EH (cell line): Measurements from ENCODE around the gene CCT7.

Experiments
- DNase-seq: peaks from one replicate; pipeline ENCODE4 v3.0.0-alpha.2; 2015; ENCODE audit warnings: low read depth

Gene CCT7

DNA sequence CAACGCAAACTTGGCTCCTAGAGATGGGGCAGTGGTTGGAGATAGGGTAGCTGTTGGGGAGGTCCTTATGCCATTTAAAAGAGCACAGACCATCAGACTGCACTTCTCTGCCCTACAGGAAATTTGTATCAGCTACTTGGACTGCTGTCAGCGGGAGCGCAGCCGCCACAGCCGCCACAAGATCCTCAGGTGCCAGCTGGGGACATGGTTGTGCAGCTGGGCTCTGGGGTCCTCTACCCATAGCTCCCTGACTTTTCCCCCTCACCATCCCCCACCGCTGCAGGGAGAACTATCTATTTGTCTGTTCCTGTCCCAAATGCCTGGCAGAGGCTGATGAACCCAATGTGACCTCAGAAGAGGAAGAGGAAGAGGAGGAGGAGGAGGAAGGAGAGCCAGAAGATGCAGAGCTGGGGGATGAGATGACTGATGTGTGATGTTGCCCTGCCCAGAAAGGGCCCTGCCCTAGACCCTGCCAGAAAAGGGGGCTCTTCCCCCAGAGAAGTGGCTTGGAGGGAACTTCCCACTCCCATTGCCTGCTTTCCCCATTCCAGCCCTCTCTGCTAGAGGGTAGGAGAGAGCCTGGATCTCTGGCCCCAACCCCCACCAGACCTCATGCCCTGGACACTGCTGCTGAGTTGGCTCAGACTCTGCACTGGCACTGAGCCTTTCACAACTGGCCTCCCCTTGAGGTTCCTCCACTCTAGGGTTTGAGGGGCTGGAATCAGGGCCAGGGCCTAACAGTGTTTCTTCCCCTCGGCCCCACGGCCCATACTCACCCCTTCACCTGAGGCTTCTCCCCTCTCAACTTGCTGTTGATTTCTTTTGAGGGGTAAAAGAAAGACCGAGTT is 8.4 kb upstream of the CCT7 start:
- no peak for DNase-seq

- no peak for DNase-seq
These were observed 7.0 kb upstream of the CCT7 start for GRCh38 chr2:73227086-73227485.

GRCh38 chr2:73228631-73229030 is 5.5 kb upstream of the CCT7 start:
- DNase-seq: no peak

DNA sequence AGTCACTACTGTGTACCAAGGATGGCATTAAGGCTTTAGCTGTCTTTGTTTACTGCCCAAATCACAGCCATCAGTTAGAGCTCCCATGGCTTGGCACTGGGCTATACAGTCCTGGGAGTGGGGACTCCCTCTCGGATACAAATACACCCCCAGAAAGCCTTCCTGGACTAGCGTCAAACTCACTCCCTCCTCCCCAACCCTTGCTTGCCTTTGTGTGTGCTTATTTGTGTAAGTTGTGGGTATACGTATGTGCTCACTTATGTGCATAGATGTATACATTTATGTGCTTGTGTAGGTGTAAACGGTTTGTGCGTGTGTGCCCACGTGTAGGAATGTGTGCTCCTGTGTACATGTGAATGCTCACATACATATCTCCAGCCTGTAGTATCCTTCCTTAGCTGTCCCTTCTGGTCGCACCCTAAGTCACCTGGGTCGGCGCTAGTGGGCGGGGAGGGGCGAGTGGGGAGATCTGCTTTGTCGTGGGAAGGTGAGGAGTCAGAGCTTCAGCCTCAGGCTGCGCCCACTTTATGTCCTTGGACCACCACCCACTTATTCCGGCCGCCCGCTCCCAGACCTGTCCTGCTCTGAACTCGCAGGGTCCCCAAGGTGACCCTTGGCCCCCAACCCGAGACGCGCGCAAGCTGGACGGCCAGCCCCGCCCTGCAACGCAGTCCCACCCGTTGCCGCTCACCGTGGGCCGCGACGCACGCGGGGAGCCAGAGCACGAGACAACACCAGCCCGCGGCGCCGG is 1.5 kb upstream of the CCT7 start:
- peak; percentile 11 for DNase-seq

DNA sequence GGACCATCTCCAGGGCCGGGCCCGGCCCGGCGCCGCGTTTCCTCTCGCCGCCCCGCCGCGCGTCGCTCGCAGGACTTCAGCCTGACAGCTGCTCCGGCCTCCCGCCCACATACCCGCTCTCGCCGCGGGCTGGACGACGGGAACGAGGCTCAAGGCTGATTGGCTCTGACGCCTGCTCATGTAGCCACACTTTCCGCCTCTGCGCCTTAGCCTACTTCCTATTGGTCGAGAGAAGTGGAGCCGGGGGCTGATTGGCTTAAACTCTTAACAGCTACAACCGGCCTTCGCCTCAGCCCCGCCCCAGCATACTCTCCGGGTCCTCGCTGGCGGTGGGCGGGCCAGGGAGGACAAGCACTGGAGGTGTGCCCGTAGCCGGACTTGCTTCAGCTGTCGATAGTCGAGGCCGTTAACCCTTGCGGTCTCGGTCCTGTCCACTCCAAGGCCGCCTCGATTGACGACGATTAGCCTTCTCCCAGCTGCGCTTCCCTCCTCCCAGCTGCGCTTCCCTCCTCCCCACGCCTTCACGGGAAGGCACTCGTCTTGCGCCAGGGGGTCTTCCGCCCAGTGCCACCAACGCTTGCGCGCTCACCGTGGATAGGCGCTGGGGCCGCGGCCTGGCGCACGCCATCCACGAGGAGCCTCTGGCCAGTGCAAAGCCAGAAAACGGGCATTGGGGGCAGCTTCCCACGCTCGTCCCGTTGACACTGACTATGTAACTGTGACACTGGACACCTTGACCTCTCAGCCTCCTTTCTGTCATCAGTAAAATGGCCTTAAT is 765 bp upstream of the CCT7 start, which contains the start of gene PRADC1:
PRADC1 (minus strand) TSS at position 86 of the 778 bp plus-strand sequence; CDS start at position 7, 79 bp downstream.
- peak; percentile 100 for DNase-seq

DNA sequence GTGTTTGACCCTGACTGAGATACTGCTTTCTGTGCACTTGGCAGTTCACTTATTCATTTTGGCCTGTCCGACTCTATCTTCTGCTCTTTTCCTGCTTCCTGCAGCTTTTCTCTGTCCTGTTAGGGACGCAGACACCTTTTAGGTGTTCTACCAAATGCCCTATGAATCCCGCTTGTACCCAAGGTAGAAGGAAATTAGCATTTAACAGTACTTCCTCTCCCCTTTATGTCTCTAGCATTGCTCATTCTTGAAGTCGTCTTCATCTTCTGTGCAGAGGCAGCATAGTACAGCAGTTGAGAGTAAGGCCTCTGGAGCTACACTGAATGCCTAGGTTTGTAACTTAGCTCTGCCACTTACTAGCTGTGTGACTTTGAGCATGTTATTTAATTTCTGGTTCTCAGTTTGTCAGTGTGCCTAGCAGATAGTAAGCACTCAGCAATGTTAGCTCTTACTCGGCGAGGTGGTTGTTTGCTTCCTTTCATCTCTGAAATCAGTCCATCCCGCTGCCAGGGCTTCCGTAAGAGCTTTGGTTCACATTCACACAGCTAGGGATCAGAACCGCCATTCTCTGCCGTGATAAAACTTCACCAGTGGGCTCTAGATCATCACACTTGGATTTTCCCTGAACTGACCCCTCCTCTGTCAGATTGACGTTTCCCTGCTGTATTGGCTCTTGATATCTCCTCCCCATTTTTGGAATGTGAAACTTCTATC is 1.4 kb downstream of the CCT7 start:
- DNase-seq: no peak

- no peak for DNase-seq
These were observed 3.1 kb downstream of the CCT7 start for GRCh38 chr2:73237168-73237567.

- DNase-seq: peak; percentile 25
These were observed 4.0 kb downstream of the CCT7 start for GRCh38 chr2:73238149-73238548.

GRCh38 chr2:73238976-73239375 is 4.9 kb downstream of the CCT7 start:
- no peak for DNase-seq

DNA sequence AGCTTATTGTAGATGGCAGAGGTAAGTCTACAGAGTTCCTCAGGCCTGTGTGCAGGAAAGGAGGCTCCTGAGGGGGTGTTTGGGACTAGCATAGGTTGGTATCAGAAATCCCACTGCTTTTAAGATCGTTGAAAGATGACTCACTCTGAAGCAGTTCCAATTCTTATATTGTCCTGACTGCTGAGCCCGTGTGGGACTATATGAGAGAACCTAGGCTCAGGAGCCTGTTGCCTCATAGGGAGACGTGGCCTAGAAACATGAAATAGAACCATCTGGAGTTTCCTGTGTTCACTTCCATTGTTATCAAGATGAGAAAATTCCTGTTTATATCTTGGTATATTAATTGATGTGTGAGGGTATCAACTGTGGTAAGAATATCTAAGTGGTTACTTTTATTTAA is 5.7 kb downstream of the CCT7 start:
- DNase-seq: peak; percentile 60

DNA sequence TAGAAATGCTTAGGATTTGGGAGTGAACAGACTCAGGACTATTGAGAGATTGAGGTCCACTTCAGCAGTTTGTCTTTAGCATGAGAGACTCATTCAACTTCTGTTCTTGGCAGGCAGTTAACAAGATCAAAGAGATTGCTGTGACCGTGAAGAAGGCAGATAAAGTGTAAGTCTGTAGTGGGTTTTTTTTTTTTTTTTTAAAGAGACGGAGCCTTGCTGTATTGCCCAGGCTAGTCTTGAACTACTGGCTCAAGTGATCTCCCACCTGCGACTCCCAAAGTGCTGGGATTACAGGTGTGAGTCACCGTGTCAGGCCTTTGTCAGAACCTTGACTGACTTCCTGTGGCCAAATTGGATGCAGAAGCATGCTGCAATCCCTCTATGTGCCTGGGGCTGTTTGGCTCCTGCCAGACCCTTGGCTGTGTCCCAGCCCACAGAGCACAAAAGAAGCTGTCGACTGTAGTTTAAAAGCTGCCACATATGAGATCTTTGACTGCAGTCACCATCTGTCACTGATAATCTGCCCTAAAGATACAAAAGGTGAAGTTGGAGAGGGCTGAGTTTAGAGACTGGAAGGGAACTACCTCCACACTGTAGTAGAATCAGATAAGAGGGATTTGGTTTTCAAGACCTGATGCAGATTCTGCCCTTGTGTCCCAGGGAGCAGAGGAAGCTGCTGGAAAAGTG is 9.9 kb downstream of the CCT7 start:
- peak; percentile 82 for DNase-seq

- DNase-seq: no peak
These were observed 10.5 kb downstream of the CCT7 start for GRCh38 chr2:73244580-73244979.

DNA sequence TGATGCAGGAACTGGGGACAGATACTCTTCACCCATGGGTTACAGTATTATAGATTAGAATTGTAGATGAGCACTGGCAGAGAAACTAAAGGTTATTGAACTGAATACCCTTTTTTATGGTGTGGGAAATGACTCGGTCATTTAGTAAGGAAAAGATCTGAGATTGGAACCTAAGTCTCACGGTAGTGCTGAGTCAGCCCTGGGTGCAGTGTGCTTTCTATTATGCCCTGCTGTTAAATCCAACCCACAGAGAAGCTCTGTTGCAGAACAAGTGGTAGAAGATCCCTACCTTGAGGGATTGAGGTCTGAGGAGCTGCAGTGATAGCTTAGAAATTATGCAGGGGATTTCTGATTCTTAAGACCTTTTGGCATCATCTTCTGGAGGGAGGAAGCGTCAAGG is 12.7 kb downstream of the CCT7 start:
- no peak for DNase-seq

- no peak for DNase-seq
These were observed 15.5 kb downstream of the CCT7 start for GRCh38 chr2:73249636-73250035.

GRCh38 chr2:73250872-73251846 is 17.1 kb downstream of the CCT7 start:
- no peak for DNase-seq

DNA sequence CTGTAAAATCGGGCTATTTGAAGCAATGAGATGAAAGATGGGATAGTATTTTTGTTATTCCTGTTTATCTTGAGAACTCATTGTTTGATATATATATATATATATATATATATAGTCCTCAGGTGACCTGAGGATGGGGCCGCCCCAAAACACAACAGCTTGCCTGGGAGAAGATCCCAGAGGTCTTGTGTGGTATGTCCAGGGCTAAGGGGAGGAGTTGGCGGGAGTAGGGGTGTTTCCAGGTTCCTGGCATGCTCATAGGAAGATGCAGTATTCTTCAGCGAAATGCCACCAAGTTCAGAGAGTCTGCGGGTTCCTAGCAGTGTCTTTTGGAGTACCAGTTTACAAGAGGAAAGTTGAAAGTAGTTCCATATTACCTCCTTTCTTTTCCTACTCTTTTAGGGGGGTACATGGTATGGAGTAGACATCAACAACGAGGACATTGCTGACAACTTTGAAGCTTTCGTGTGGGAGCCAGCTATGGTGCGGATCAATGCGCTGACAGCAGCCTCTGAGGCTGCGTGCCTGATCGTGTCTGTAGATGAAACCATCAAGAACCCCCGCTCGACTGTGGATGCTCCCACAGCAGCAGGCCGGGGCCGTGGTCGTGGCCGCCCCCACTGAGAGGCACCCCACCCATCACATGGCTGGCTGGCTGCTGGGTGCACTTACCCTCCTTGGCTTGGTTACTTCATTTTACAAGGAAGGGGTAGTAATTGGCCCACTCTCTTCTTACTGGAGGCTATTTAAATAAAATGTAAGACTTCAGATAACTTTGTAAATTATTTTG is 18.3 kb downstream of the CCT7 start:
- DNase-seq: no peak

DNA sequence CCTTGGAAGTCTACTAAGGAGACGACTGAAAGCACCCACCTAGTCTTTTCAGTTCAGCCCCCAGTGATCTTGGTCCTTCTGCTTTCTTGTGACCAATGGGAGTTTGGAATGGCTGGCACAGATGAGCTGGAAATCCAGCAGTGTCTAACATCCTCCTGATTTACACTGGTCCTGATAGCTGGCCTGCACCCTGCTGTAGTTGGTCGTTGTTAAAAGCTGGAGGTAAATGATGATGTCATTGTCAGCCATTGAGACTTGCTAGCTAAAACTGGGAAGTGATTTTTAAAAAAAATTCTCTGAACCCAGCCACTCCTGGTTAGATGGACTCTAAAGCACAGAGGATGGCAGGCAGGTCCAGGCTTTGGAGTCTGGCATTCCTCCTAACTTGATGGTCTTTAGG is 19.3 kb downstream of the CCT7 start:
- DNase-seq: no peak

DNA sequence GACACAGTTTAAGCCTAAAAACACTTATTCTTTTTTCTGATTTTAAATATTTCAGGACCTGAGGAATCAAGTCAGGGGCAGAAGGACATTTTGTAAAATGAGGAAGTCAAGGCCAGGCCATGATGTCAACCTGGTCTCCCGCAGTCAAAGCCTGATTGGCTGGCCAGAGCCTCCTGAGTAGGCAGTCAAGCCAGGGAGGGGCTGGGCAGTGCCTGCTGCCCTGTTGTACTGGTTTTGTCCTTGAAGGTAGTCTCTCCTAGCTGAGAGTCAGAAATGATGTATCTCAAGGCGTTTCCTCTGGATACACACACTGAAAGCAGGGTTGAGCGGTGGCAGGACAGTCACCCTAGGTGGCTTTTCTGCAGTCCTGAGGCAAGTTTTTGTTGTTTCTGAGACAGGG is 19.8 kb downstream of the CCT7 start:
- DNase-seq: no peak

- DNase-seq: no peak
These were observed 20.4 kb downstream of the CCT7 start for GRCh38 chr2:73254343-73255006.
